G401.6 (cell line): ENCODE results near the gene ATP6V0E1.
A peak's percentile ranks its signal among the peaks of the same experiment; 100 is the strongest.
"Not testable (repeated sequence)": the region's sequence is repeated elsewhere in the genome, so short reads cannot be mapped to it uniquely, and the experiment has no call there.

Source experiments
- FAIRE-seq: peaks from 2 replicates; lab custom pipeline; 2012; peaks lifted over from hg19 to GRCh38; lab: Jason Lieb, UNC

The ATP6V0E1 gene

DNA sequence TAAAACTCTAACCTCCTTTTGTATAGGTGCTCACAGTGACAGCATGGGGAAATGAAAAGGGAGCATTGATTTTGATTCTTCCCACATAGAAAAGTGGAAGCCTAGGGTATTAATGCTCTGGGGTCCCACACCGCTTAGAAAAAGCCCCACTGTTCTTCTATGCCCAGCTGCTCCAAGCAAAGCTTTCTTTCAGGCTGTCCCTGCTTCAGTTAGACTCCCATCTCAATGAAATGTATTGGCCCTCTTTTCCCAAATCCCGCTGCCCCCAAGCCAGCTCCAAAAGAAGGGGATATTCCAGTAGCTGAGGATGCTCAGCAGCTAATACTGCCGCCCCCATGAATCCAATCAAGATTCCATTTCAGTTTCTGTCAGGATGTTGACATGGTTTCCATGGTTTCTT lies 55.6 kb downstream of the ATP6V0E1 start:
- FAIRE-seq, result no peak

DNA sequence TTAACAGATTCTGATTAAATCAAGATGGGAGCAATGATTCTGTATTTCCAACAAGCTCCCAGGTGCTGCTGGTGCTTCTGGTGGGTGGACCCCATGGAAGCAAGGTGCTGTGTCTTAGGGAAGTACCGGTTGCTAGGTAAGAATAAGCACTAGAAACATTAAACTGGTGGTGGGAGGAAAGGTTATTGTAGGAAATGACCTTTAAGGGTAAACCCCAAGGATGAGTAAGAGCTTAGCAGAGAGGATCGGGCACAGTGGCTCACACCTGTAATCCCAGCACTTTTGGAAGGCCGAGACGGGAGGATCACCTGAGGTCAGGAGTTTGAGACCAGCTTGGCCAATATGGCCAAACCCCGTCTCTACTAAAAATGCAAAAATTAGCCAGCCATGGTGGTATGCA lies 56.4 kb downstream of the ATP6V0E1 start:
- no peak for FAIRE-seq

DNA sequence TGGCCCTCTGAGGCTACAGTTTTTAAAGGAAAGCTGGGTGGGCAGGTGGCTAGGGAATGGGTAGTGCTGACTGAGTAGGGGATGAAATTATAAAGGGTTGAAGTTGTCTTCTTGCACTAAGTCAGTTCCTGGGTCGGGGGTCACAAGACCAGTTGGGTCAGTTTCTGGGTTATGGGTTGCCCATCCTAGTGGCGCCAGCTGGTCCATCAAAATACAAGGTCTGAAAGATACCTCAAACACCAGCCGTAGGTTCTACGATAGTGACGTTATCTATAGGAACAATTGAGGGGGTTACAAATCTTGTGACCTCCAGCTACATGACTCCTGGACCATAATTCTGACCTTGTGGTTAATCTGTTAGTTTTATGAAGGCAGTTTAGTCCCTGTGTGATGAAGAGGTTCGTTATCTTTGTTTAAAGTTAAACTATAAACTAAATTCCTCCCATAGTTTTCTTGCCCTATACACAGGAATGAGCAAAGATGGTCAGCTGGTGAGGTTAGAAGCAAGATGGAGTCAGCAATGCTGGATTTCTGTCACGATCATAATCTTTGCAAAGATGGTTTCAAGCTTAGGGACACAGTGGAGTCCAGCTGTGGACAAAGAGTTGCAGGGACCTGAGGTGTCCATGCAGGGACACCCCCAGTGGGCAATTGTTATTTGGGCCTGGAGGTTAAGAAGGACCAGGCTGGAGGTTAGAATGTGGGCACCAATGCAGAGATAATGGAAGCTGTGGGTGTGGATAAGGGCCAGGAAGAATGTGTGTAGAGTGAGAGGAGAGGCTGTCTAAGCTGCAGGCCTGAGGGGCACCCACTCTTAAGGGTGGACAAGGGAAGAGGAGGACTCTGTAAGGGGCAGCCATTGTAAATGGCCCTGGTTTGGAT lies 58.6 kb downstream of the ATP6V0E1 start:
- FAIRE-seq, result no peak

GRCh38 chr5:173042763-173043107 lies 59.2 kb downstream of the ATP6V0E1 start:
- no peak for FAIRE-seq

DNA sequence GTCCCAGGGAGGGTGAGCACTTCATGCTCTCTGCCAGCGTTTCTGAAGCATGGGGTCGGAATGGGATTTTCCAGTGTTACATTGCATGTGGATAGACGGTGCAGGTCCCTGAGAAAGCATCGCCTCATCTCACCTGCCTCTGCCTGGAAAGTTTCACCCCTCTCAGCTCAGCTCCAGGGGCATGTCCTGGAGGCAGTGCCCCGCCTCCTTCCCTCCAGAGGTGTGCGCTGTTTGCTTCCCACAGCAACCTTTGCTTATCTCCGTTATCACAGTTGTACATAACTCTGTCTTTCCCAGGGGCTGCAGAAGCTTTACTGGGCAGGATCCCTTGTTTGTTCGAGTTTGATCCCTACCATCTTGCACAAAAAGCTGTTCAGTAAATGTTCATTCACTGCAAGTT lies 61.9 kb downstream of the ATP6V0E1 start:
- no peak for FAIRE-seq

DNA sequence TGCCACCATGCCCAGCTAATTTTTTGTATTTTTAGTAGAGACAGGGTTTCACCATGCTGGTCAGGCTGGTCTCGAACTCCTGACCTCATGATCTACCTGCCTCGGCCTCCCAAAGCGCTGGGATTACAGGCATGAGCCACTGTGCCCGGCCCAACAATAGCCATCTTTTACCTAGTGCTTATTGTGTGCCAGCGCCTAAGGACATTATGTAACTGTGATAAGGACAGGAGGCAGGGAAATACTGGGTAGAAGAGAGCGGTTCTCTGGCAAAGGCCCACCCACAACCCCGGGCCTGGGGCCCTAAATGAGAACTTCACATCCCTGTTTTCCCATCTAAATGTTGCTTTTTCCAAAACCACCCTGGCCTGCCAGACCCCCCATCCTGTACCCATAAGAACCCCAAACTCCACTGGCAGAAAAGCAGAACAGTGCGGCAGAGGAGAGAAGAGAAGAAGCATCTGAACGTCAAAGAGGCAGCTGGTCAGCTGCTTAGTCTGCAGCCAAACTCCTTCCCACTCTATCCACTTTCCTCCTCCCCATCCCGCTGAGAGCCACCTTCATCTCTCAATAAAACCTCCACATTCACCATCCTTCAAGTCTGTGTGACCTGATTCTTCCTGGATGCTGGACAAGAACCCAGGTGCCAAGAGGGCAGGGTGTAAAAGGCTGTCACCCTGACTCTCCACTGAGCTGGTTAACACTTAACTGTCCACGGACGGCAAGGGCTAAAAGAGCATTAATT lies 63.7 kb downstream of the ATP6V0E1 start:
- FAIRE-seq, result not testable (repeated sequence)

DNA sequence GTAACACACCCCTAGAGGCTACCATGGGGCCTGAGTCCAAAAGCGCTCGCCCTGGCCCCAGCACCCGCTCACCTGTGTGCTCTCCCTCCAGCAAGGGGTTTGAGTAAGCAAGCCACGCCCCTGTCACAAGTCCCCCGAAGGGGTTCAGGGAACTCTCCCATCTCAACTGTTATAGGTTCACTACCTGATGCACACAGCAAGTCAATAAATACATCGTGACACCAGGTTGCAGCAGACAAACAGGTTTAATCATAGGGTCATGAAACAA lies 64.2 kb downstream of the ATP6V0E1 start:
- FAIRE-seq, result no peak

- no peak for FAIRE-seq
Observed at GRCh38 chr5:173050791-173051190, 67.2 kb downstream of the ATP6V0E1 start.

GRCh38 chr5:173051746-173052145 lies 68.2 kb downstream of the ATP6V0E1 start:
- no peak for FAIRE-seq

- FAIRE-seq, result no peak
Observed at GRCh38 chr5:173053041-173053440, 69.5 kb downstream of the ATP6V0E1 start.

DNA sequence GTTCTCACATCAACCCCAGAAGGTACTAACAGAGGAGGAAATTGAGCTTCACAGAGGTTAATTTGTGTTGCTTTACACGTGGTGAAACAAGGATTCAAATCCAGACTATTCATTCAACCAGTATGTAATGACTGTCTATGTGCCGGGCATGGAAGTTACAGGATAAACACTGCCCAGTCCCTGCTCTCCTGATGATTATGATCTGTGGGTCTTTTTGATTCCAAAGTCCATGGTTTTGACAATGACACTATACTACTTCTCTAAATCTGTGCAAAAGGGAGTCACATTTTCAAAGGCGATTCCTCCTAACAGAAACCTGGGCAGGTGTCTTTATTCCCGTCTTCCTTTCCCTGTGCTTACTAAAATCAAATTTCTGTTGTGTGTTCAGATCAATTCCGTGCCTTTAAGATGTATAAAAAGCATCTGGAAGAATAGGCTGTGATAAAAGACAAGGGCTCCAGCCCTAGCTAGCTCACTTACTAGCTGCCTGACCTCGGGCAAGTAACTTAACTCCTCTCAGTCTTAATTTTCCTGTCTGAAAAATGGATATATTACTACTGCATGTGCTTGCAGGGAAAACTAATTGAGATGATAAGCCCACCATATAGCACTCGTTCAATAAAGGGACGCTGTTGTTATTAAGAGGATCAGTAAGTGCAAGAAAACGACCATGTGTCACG lies 71.6 kb downstream of the ATP6V0E1 start:
- no peak for FAIRE-seq

- FAIRE-seq, result no peak
Observed at GRCh38 chr5:173055722-173055982, 72.1 kb downstream of the ATP6V0E1 start.

- peak; percentile 92 for FAIRE-seq
Observed at GRCh38 chr5:173055983-173056782, 72.6 kb downstream of the ATP6V0E1 start, which contains the start of gene CREBRF. Gene CREBRF (plus strand): TSS chr5:173056352. CDS start chr5:173080776, 24,424 bp downstream.

DNA sequence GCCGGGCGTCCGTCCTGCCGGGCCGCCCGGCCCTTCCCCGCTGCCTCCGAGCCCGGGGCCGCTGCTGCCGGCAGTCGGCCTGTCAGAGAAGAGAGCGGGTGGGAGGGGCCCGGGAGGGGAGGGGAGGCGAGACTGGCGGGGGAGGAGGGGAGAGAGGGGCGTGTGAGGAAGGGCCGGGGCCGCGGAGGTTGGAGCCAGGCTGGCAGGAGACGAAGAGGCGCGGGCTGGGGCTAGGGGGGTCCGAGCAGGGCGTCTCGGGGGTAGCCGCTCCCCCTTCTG lies 73.2 kb downstream of the ATP6V0E1 start:
- FAIRE-seq, result no peak

GRCh38 chr5:173057062-173057924 lies 73.7 kb downstream of the ATP6V0E1 start:
- FAIRE-seq, result peak; percentile 92

DNA sequence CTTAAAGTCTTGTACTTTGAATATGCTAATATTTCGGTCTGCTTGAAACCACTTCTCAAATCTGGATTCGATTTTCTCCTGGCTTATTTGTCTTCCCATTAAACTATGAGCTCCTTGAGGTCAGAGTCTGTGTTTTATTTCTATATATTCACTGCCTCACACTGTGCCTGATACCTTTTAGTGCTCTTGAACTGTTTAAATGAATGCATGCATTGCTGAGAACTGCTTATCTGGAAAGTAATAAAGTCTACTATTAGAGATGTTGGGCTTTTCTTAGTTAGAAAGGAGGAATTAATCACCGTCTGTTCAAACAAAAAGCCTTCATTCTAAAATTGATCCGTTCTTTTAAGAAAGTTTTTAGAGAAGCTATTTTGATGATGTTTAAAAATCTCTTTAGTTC lies 78.6 kb downstream of the ATP6V0E1 start:
- FAIRE-seq, result no peak

GRCh38 chr5:173065155-173065554 lies 81.6 kb downstream of the ATP6V0E1 start:
- no peak for FAIRE-seq

DNA sequence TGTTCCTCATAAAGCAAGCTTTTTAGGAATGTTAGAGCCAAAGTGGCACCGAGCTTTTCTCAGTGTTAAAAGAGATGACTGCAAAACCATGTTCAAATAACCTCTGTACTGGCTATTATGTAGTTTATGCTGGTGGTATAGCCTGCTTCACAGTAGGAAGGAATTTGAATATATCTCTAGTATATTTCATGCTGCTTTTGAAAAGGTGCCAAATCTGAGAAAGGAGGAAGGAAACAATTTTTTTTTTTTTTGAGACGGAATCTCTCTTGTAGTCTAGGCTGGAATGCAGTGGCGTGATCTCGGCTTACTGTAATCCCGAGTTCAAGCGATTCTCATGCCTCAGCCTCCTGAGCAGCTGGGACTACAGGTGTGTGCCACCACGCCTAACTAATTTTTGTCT lies 86.1 kb downstream of the ATP6V0E1 start:
- no peak for FAIRE-seq

- FAIRE-seq, result no peak
Observed at GRCh38 chr5:173075137-173075843, 91.7 kb downstream of the ATP6V0E1 start.

DNA sequence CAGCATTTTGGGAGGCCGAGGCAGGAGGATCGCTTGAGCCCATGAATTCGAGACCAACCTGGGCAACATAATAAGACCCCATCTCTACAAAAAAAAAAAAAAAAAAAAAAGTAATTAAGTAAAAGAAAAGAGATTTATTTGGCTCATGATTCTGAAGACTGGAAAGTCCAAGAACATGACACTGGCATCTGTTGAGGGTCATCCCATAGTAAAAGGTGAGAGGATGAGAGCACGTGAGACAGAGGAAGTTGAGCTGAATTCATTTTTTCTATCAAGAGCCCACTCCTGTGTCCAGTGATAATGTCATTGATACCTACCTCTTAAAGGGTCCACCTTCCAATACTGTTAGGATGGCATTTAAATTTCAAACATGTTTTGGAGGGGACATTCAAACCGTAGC lies 92.4 kb downstream of the ATP6V0E1 start:
- no peak for FAIRE-seq

DNA sequence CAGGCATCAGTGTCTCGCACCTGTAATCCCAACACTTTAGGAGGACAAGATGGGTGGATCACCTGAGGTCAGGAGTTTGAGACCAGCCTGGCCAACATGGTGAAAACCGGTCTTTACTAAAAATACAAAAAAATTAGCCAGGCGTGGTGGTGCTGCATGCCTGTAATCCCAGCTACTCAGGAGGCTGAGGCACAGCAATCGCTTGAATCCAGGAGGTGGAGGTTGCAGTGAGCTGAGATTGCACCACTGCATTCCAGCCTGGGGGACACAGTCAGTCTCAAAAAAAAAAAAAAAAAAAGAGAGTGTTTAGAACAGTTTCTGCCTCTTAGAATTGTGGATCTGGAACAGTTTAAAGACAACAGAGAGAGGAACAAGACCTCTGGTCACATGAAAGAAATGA lies 92.9 kb downstream of the ATP6V0E1 start:
- FAIRE-seq, result not testable (repeated sequence)
